Nephron (organoid): Measurements from ENCODE around the gene NSL1.

Experiments
- H3K27ac Mint-ChIP-seq, 3 experiments: 2 replicates each; pipeline ENCODE4 v1.8.0; 2020; ENCODE audit warnings: mixed read lengths in 3 of 3, mild to moderate bottlenecking in 2 of 3, moderate library complexity in 1 of 3
- H3K27me3 Mint-ChIP-seq: 2 replicates; pipeline ENCODE4 v1.8.0; 2021; ENCODE audit warnings: low read depth, mild to moderate bottlenecking, moderate library complexity, mixed read lengths
- H3K36me3 Mint-ChIP-seq: 2 replicates; pipeline ENCODE4 v1.8.0; 2020; ENCODE audit warnings: low read depth, mixed read lengths
- H3K4me1 Mint-ChIP-seq: 2 replicates; pipeline ENCODE4 v1.8.0; 2020; ENCODE audit warnings: mixed read lengths
- H3K4me3 Mint-ChIP-seq, 3 experiments: 2 replicates each; pipeline ENCODE4 v1.8.0; 2020; ENCODE audit warnings: mild to moderate bottlenecking in 3 of 3, mixed read lengths in 3 of 3, moderate library complexity in 2 of 3
- H3K9me3 Mint-ChIP-seq: 2 replicates; pipeline ENCODE4 v1.8.0; 2020; ENCODE audit warnings: mixed read lengths
- CTCF ChIP-seq, 3 experiments: fragments of 200-600 bp; sonication (generic); IDR thresholded peaks; one replicate each; pipeline ENCODE4 v1.5.0; 2021; ENCODE audit warnings: antibody characterized with exemption in 3 of 3; ENCODE audit not compliant: unreplicated experiment in 3 of 3

The NSL1 gene

GRCh38 chr1:212698467-212699103 is 93.0 kb downstream of the NSL1 start:
- Mint-ChIP-seq H3K36me3 (no peaks in the 10 kb centered on the region), H3K27me3 (peaks cover 90% of the 10 kb centered on the region), H3K4me1 (peaks cover 14% of the 10 kb centered on the region), H3K9me3 (no peaks in the 10 kb centered on the region), H3K27ac (no peak overlapping the region), H3K4me3 (peak overlapping the region; percentile 60 to 83 (median 82))
- no peak for TF ChIP-seq CTCF (IDR thresholded peaks at IDR 0.05; ENCODE audit: unreplicated experiment in 3 of 3)

- H3K9me3 Mint-ChIP-seq = no peaks in the 10 kb centered on the region
- peaks cover 14% of the 10 kb centered on the region for H3K4me1 Mint-ChIP-seq
- peaks cover 80% of the 10 kb centered on the region for H3K27me3 Mint-ChIP-seq
- peak overlapping the region in 2 of 3 experiments; percentile 35 to 46 for H3K4me3 Mint-ChIP-seq
- TF ChIP-seq CTCF (IDR thresholded peaks at IDR 0.05; ENCODE audit: unreplicated experiment in 3 of 3) = no peak
- no peak overlapping the region for H3K27ac Mint-ChIP-seq
- no peaks in the 10 kb centered on the region for H3K36me3 Mint-ChIP-seq
Observed at GRCh38 chr1:212696721-212697331, 94.8 kb downstream of the NSL1 start.

GRCh38 chr1:212692774-212693644 is 98.6 kb downstream of the NSL1 start:
- Mint-ChIP-seq H3K36me3 (no peaks in the 10 kb centered on the region), H3K27me3 (peaks cover 50% of the 10 kb centered on the region), H3K27ac (no peak overlapping the region), H3K9me3 (no peaks in the 10 kb centered on the region), H3K4me1 (no peaks in the 10 kb centered on the region), H3K4me3 (no peak overlapping the region)
- TF ChIP-seq CTCF (IDR thresholded peaks at IDR 0.05; ENCODE audit: unreplicated experiment in 3 of 3) = no peak

GRCh38 chr1:212691561-212692071 is 100.0 kb downstream of the NSL1 start:
- no peak for TF ChIP-seq CTCF (IDR thresholded peaks at IDR 0.05; ENCODE audit: unreplicated experiment in 3 of 3)
- Mint-ChIP-seq H3K9me3 (no peaks in the 10 kb centered on the region), H3K27ac (no peak overlapping the region), H3K4me3 (no peak overlapping the region), H3K36me3 (no peaks in the 10 kb centered on the region), H3K4me1 (no peaks in the 10 kb centered on the region), H3K27me3 (peaks cover 36% of the 10 kb centered on the region)

- no peak overlapping the region for H3K4me3 Mint-ChIP-seq
- H3K36me3 Mint-ChIP-seq = no peaks in the 10 kb centered on the region
- H3K9me3 Mint-ChIP-seq = no peaks in the 10 kb centered on the region
- H3K4me1 Mint-ChIP-seq = no peaks in the 10 kb centered on the region
- H3K27ac Mint-ChIP-seq = no peak overlapping the region
- H3K27me3 Mint-ChIP-seq = peaks cover 29% of the 10 kb centered on the region
- no peak for TF ChIP-seq CTCF (IDR thresholded peaks at IDR 0.05; ENCODE audit: unreplicated experiment in 3 of 3)
Observed at GRCh38 chr1:212690816-212691403, 100.7 kb downstream of the NSL1 start.
